Left kidney (tissue), 2 donors: ENCODE measurements around the gene PDCD4. TPM values are rescaled to one million over a fixed set of nuclear protein-coding genes. Genes with fewer than 3 reads are reported as not detected.
"Not testable (repeated sequence)": the region's sequence is repeated elsewhere in the genome, so short reads cannot be mapped to it uniquely, and the experiment has no call there.

ENCODE experiments used
- DNase-seq: peaks from one replicate; pipeline ENCODE4 v3.0.0-alpha.2; 2013
- polyA plus RNA-seq: library from polyadenylated mRNA; unstranded; fragments of 120-200 nt; gene quantifications from one replicate; pipeline ENCODE4 v1.2.1, GENCODE V29; 2013; ENCODE audit not compliant: insufficient read length

PDCD4 gene
- polyA plus RNA-seq, 1 donor, result 263 TPM

GRCh38 chr10:110859973-110860376, 11.8 kb upstream of the PDCD4 start:
- no peak for DNase-seq

- DNase-seq, result no peak
Observed at GRCh38 chr10:110860576-110861241, 11.0 kb upstream of the PDCD4 start.

- DNase-seq, result no peak
Observed at GRCh38 chr10:110861476-110861875, 10.3 kb upstream of the PDCD4 start.

GRCh38 chr10:110861930-110862649, 9.6 kb upstream of the PDCD4 start:
- DNase-seq, result no peak

GRCh38 chr10:110862961-110863360, 8.8 kb upstream of the PDCD4 start:
- DNase-seq, result no peak

- no peak for DNase-seq
Observed at GRCh38 chr10:110863361-110863760, 8.4 kb upstream of the PDCD4 start.

GRCh38 chr10:110863956-110864355, 7.8 kb upstream of the PDCD4 start:
- no peak for DNase-seq

GRCh38 chr10:110864662-110865140, 7.0 kb upstream of the PDCD4 start:
- no peak for DNase-seq

- no peak for DNase-seq
Observed at GRCh38 chr10:110865186-110865808, 6.4 kb upstream of the PDCD4 start.

GRCh38 chr10:110865809-110866482, 5.8 kb upstream of the PDCD4 start:
- no peak for DNase-seq

GRCh38 chr10:110867011-110867806, 4.5 kb upstream of the PDCD4 start:
- not testable (repeated sequence) for DNase-seq

GRCh38 chr10:110867807-110868465, 3.8 kb upstream of the PDCD4 start:
- DNase-seq, result no peak

GRCh38 chr10:110868981-110869380, 2.7 kb upstream of the PDCD4 start:
- no peak for DNase-seq

GRCh38 chr10:110870823-110871297, 868 bp upstream of the PDCD4 start:
- DNase-seq, result no peak

- DNase-seq, result peak; percentile 80
Observed at GRCh38 chr10:110872145-110872983, 636 bp downstream of the PDCD4 start.

- peak; percentile 27 for DNase-seq
Observed at GRCh38 chr10:110872984-110873923, 1.5 kb downstream of the PDCD4 start.

- DNase-seq, result no peak
Observed at GRCh38 chr10:110873951-110874350, 2.2 kb downstream of the PDCD4 start.

- DNase-seq, result no peak
Observed at GRCh38 chr10:110876000-110876399, 4.3 kb downstream of the PDCD4 start.

GRCh38 chr10:110876788-110877187, 5.1 kb downstream of the PDCD4 start:
- DNase-seq, result no peak
